HepG2 (cell line): Measurements from ENCODE around the gene BLID. TPM values are rescaled to one million over a fixed set of nuclear protein-coding genes. Genes with fewer than 3 reads are reported as not detected.

Experiments
- ATAC-seq: fragments of 200-7000 bp; cut with Tn5 transposase; 3 replicates; pipeline ENCODE4 v1.9.1; 2020; ENCODE audit warnings: mild to moderate bottlenecking, moderate library complexity
- Bru-seq: library from RNA; stranded (reverse); fragments of 400-500 nt; gene quantifications from one replicate; lab custom pipeline; 2021; lab: Mats Ljungman, UMichigan
- BruChase-seq, 2 experiments: library from RNA; stranded (reverse); fragments of 400-500 nt; gene quantifications; one replicate each; lab custom pipeline; 2021; lab: Mats Ljungman, UMichigan
- BruUV-seq: library from RNA; stranded (reverse); fragments of 400-500 nt; replicated peaks from 2 replicates; lab custom pipeline; 2021; lab: Mats Ljungman, UMichigan
- CTCF ChIA-PET: fragments of 300-600 bp; formaldehyde crosslinking; extraction: SDS; loops from one replicate; lab custom pipeline; 2021; ENCODE audit warnings: low total read pairs, inconsistent platforms, low intra/inter-chr PET ratio; lab: Yijun Ruan, JAX
- POLR2A ChIA-PET: fragments of 350-600 bp; sonication (Branson Sonifier 250); formaldehyde crosslinking; loops from one replicate; lab custom pipeline; 2020; ENCODE audit warnings: antibody characterized with exemption, inconsistent platforms; lab: Yijun Ruan, JAX
- DNase-seq: peaks from one replicate; pipeline ENCODE4 v3.0.0-alpha.2; 2015; ENCODE audit warnings: low spot score
- FAIRE-seq: peaks from 3 replicates; lab custom pipeline; 2011; peaks lifted over from hg19 to GRCh38; lab: Jason Lieb, UNC
- H2AFZ ChIP-seq: one replicate; pipeline ENCODE4 v1.6.1; 2011; ENCODE audit warnings: low read length, inconsistent platforms
- H3K27ac ChIP-seq: fragments of 300-600 bp; 3 replicates; pipeline ENCODE4 v1.8.0; 2011; ENCODE audit warnings: mixed run types, mild to moderate bottlenecking, mixed read lengths, low read length, inconsistent platforms; ENCODE audit not compliant: insufficient read depth; ENCODE audit errors: extremely low read length
- H3K27me3 ChIP-seq, 2 experiments: fragments of 200-600 bp in 1 of 2; 2 replicates in 1 of 2; 3 replicates in 1 of 2; pipeline versions ENCODE4 v1.6.0 to v1.8.0; 2011; ENCODE audit warnings: low read length in 2 of 2, mild to moderate bottlenecking in 2 of 2, moderate library complexity in 2 of 2, inconsistent platforms in 1 of 2; ENCODE audit not compliant: insufficient read depth in 2 of 2, control insufficient read depth in 1 of 2
- H3K36me3 ChIP-seq, 2 experiments: fragments of 200-600 bp in 1 of 2; replicated peaks in 1 of 2; 2 replicates in 1 of 2; 3 replicates in 1 of 2; pipeline versions ENCODE4 v1.5.1 to v1.8.0; 2011; ENCODE audit warnings: low read length in 2 of 2, inconsistent platforms in 1 of 2; ENCODE audit not compliant: insufficient read depth in 2 of 2, control insufficient read depth in 1 of 2
- H3K4me1 ChIP-seq: 2 replicates; pipeline ENCODE4 v1.5.1; 2012; ENCODE audit warnings: low read length, inconsistent platforms; ENCODE audit not compliant: insufficient read depth
- H3K4me2 ChIP-seq: 2 replicates; pipeline ENCODE4 v1.6.0; 2011; ENCODE audit warnings: low read depth, low read length, inconsistent platforms
- H3K4me3 ChIP-seq, 3 experiments: fragments of 200-600 bp in 1 of 3; sonication (generic), shearing (Covaris generic) in 1 of 3; replicated peaks in 1 of 3; 2 replicates each; pipeline ENCODE4 v1.5.1; 2011 to 2016; ENCODE audit warnings: low read length in 3 of 3, inconsistent platforms in 2 of 3, low read depth in 2 of 3, mild to moderate bottlenecking in 2 of 3, control low read depth in 1 of 3, mixed read lengths in 1 of 3; ENCODE audit not compliant: insufficient read depth in 1 of 3
- H3K79me2 ChIP-seq: one replicate; pipeline ENCODE4 v1.6.1; 2011; ENCODE audit warnings: low read length, inconsistent platforms; ENCODE audit not compliant: insufficient read depth
- H3K9ac ChIP-seq: 2 replicates; pipeline ENCODE4 v1.6.0; 2011; ENCODE audit warnings: mild to moderate bottlenecking, low read depth, low read length, inconsistent platforms; ENCODE audit not compliant: insufficient read depth
- H3K9me3 ChIP-seq: 2 replicates; pipeline ENCODE4 v1.5.1; 2012; ENCODE audit warnings: mild to moderate bottlenecking, low read length
- H4K20me1 ChIP-seq: 2 replicates; pipeline ENCODE4 v1.6.0; 2011; ENCODE audit warnings: inconsistent platforms, mild to moderate bottlenecking, low read length, moderate library complexity; ENCODE audit not compliant: insufficient read depth
- ETV6 ChIP-seq: sonication (generic); formaldehyde crosslinking; conservative IDR thresholded peaks from 2 replicates; pipeline ENCODE4 v1.4.0; 2020; ENCODE audit warnings: missing genetic modification reagents
- STAG1 ChIP-seq: sonication (generic); formaldehyde crosslinking; IDR thresholded peaks from 2 replicates; pipeline ENCODE4 v1.4.0; 2020; ENCODE audit warnings: missing genetic modification reagents
- XRCC5 ChIP-seq: fragments of 200-400 bp; formaldehyde crosslinking; optimal IDR thresholded peaks from 2 replicates; pipeline ENCODE3; 2017; ENCODE audit warnings: mild to moderate bottlenecking, low read length
- ZNF644 ChIP-seq: IDR thresholded peaks from 2 replicates; pipeline ENCODE4 v1.6.1; 2016; ENCODE audit warnings: low read depth
- WGBS: methylation state at CpG from one replicate; pipeline ENCODE4 v1.1.6; 2017; ENCODE audit warnings: low lambda C conversion rate; 5-methylcytosine and 5-hydroxymethylcytosine counted together
- in situ Hi-C: cut with HindIII; loops from 2 replicates; pipeline ENCODE4 v1.10.0; 2017; ENCODE audit warnings: low pct_unique_long_range_greater_than_20kb; ENCODE audit not compliant: extremely low pct_ligation_motif_present
- intact Hi-C: fragments of 100-400 bp; cut with micrococcal nuclease; formaldehyde crosslinking; loops from one replicate; pipeline ENCODE4 v1.10.0; 2022; ENCODE audit not compliant: unreplicated experiment
- long read RNA-seq, 2 experiments: library from RNA in 1 of 2; library from polyadenylated mRNA in 1 of 2; stranded (forward) in 1 of 2; unstranded in 1 of 2; transcript quantifications; one replicate each; pipeline ENCODE4 v2.0.0, GENCODE V29; 2019 to 2022
- polyA minus RNA-seq, 3 experiments: library from RNA; depleted of rRNA, polyadenylated mRNA; stranded (reverse); fragments of >200 nt; gene quantifications; 2 replicates each; pipeline ENCODE4 v1.2.3, GENCODE V29; 2011; ENCODE audit warnings: low replicate concordance in 1 of 3
- polyA plus RNA-seq, 8 experiments: library from polyadenylated mRNA; depleted of rRNA in 3 of 8; stranded (reverse) in 7 of 8; unstranded in 1 of 8; fragments of >200 nt; fragmentation: Illumina TruSeq in 4 of 8; extraction: Trizol in 4 of 8; gene quantifications; 2 replicates each; pipeline versions ENCODE4 v1.2.1 to v1.2.3, GENCODE V29; 2011 to 2016; ENCODE audit warnings: low read depth in 4 of 8, missing spikeins in 1 of 8, mixed read lengths in 1 of 8; ENCODE audit not compliant: insufficient read depth in 1 of 8
- total RNA-seq, 5 experiments: library from RNA; depleted of rRNA; stranded (reverse); fragments of >200 nt; fragmentation: Illumina TruSeq; extraction: Trizol; gene quantifications; 2 replicates each; pipeline ENCODE4 v1.2.3, GENCODE V29; 2016; ENCODE audit warnings: low read depth in 1 of 5
- TF ChIP-seq, protein P1 (sequence below): IDR thresholded peaks from 2 replicates; pipeline ENCODE4 v1.6.1; 2016; ENCODE audit warnings: missing compliant biosample characterization, missing genetic modification reagents, borderline replicate concordance
- TF ChIP-seq, protein P2 (sequence below): IDR thresholded peaks from 2 replicates; pipeline ENCODE4 v1.6.1; 2016
- TF ChIP-seq, protein P3 (sequence below): sonication (generic); formaldehyde crosslinking; IDR thresholded peaks from 2 replicates; pipeline ENCODE4 v1.5.0; 2020; ENCODE audit warnings: mild to moderate bottlenecking, missing genetic modification reagents, moderate library complexity

The BLID gene, protein sequence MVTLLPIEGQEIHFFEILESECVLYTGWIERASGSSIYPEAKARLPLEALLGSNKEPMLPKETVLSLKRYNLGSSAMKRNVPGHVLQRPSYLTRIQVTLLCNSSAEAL
- total RNA-seq (2016; rRNA removed; fragmentation: Illumina TruSeq; extraction: Trizol), result not detected in 2 replicates
- not detected in 2 replicates for total RNA-seq (2016; cell fraction: cytosol; rRNA removed; fragmentation: Illumina TruSeq; extraction: Trizol; ENCODE audit: low read depth)
- not detected in 2 replicates for total RNA-seq (2016; cell fraction: insoluble cytoplasmic fraction; rRNA removed; fragmentation: Illumina TruSeq; extraction: Trizol)
- total RNA-seq (2016; cell fraction: membrane; rRNA removed; fragmentation: Illumina TruSeq; extraction: Trizol), result not detected in 2 replicates
- not detected in 2 replicates for total RNA-seq (2016; cell fraction: nucleus; rRNA removed; fragmentation: Illumina TruSeq; extraction: Trizol)
- not detected in 2 replicates for polyA plus RNA-seq (2011; rRNA removed)
- not detected in 2 replicates for polyA plus RNA-seq (2011; cell fraction: cytosol; rRNA removed)
- not detected in 2 replicates for polyA plus RNA-seq (2011; cell fraction: nucleus; rRNA removed)
- not detected in 2 replicates for polyA plus RNA-seq (2012)
- polyA plus RNA-seq (2016; cell fraction: cytosol; fragmentation: Illumina TruSeq; extraction: Trizol; ENCODE audit: low read depth), result not detected in 2 replicates
- not detected in 2 replicates for polyA plus RNA-seq (2016; cell fraction: insoluble cytoplasmic fraction; fragmentation: Illumina TruSeq; extraction: Trizol; ENCODE audit: low read depth)
- not detected in 2 replicates for polyA plus RNA-seq (2016; cell fraction: membrane; fragmentation: Illumina TruSeq; extraction: Trizol; ENCODE audit: low read depth)
- polyA plus RNA-seq (2016; cell fraction: nucleus; fragmentation: Illumina TruSeq; extraction: Trizol; ENCODE audit: insufficient read depth, low read depth), result not detected in 2 replicates
- polyA minus RNA-seq (2011; rRNA and poly(A)+ RNA removed; ENCODE audit: low replicate concordance), result 4.2 TPM in 1 of 2 replicates, not detected in the other
- not detected in 2 replicates for polyA minus RNA-seq (2011; cell fraction: cytosol; rRNA and poly(A)+ RNA removed)
- not detected in 2 replicates for polyA minus RNA-seq (2011; cell fraction: nucleus; rRNA and poly(A)+ RNA removed)
- not detected for Bru-seq, nascent RNA
- BruChase-seq, experiment 1, labeled RNA remaining after a 6-hour chase, result not detected
- BruChase-seq, experiment 2, labeled RNA remaining after a 2-hour chase, result not detected
- long read RNA-seq, experiment 1, result 0 reads
- long read RNA-seq, experiment 2, result 0 reads

DNA sequence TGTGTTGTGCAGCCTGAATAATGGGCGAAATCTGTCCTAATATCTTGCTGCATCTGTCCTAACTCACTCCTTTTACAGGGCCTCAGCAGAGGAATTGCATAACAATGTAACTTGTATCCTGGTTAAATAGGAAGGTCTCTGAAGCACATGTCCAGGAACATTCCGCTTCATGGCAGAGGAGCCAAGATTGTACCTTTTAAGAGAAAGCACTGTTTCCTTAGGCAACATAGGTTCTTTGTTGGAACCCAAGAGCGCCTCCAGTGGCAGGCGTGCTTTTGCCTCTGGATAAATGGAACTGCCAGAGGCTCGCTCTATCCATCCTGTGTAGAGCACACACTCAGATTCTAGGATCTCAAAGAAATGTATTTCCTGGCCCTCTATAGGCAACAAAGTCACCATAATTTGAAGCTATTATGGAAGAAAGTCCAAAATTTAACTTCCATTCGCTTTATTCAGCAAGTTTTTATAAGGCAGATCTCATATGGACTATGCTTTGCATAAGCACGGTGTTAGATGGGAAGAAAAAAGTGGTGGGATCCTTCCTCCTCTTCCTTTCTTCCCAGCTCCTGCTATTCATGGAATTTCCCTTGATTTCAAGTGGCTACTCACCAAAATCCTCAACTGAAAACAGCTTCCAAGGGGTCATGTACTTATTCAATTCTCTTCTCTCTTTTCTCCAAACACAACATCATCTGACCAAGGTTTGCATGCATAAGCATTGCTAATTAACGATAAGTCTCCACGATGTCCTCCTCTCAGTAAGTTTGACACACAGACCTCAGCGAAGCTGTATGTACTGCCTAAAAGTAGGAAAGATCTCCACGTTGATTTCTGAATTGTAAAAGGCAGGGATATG lies at the start of gene BLID:
Gene BLID, minus strand, starts transcription at position 692 of the 856 bp plus-strand sequence. Its CDS starts 293 bp downstream, at position 399.
- Histone ChIP-seq H3K79me2 (no peaks in the 10 kb centered on the region), H3K27me3 (no peaks in the 10 kb centered on the region), H3K4me1 (no peaks in the 10 kb centered on the region), H3K4me2 (no peak within 1 kb of the TSS), H3K9me3 (no peaks in the 10 kb centered on the region), H3K27ac (no peak within 1 kb of the TSS), H3K9ac (no peak within 1 kb of the TSS), H3K4me3 (no peak within 1 kb of the TSS), H4K20me1 (no peaks in the 10 kb centered on the region), H3K36me3 (no peaks in the 10 kb centered on the region), H2AFZ (no peak within 1 kb of the TSS)
- POLR2A ChIA-PET, result no interaction called here
- TF ChIP-seq ETV6 (CRISPR knock-in tag) (no peak), XRCC5 (peak; percentile 17), STAG1 (CRISPR knock-in tag) (peak; percentile 67), ZNF644 (0 out of 2 replicates have a peak, but pooled peaks have one; percentile 31)
- TF ChIP-seq, protein P1, sequence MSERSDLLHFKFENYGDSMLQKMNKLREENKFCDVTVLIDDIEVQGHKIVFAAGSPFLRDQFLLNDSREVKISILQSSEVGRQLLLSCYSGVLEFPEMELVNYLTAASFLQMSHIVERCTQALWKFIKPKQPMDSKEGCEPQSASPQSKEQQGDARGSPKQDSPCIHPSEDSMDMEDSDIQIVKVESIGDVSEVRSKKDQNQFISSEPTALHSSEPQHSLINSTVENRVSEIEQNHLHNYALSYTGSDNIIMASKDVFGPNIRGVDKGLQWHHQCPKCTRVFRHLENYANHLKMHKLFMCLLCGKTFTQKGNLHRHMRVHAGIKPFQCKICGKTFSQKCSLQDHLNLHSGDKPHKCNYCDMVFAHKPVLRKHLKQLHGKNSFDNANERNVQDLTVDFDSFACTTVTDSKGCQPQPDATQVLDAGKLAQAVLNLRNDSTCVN (CRISPR knock-in tag), result no peak
- TF ChIP-seq, protein P2, sequence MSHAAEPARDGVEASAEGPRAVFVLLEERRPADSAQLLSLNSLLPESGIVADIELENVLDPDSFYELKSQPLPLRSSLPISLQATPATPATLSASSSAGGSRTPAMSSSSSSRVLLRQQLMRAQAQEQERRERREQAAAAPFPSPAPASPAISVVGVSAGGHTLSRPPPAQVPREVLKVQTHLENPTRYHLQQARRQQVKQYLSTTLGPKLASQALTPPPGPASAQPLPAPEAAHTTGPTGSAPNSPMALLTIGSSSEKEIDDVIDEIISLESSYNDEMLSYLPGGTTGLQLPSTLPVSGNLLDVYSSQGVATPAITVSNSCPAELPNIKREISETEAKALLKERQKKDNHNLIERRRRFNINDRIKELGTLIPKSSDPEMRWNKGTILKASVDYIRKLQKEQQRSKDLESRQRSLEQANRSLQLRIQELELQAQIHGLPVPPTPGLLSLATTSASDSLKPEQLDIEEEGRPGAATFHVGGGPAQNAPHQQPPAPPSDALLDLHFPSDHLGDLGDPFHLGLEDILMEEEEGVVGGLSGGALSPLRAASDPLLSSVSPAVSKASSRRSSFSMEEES (CRISPR knock-in tag), result no peak
- TF ChIP-seq, protein P3, sequence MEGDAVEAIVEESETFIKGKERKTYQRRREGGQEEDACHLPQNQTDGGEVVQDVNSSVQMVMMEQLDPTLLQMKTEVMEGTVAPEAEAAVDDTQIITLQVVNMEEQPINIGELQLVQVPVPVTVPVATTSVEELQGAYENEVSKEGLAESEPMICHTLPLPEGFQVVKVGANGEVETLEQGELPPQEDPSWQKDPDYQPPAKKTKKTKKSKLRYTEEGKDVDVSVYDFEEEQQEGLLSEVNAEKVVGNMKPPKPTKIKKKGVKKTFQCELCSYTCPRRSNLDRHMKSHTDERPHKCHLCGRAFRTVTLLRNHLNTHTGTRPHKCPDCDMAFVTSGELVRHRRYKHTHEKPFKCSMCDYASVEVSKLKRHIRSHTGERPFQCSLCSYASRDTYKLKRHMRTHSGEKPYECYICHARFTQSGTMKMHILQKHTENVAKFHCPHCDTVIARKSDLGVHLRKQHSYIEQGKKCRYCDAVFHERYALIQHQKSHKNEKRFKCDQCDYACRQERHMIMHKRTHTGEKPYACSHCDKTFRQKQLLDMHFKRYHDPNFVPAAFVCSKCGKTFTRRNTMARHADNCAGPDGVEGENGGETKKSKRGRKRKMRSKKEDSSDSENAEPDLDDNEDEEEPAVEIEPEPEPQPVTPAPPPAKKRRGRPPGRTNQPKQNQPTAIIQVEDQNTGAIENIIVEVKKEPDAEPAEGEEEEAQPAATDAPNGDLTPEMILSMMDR (CRISPR knock-in tag), result peak; percentile 60
- DNase-seq (peak; percentile 7), FAIRE-seq (peak; percentile 23), ATAC-seq (peak; percentile 85)
- intact Hi-C loops (no loop called here), in situ Hi-C loops (loop anchor here (10.0 kb wide), 1 partner anchor 461 kb away; no protein-coding TSS in a partner anchor)
- no TSS peak for BruUV-seq
- 36% methylated on average over 10 of the region's 11 CpGs for WGBS
- CTCF ChIA-PET, result interaction anchor here (0.9 kb wide), 1 partner anchor 461 kb away, joined by 3 read pairs; no protein-coding TSS in a partner anchor
